IMR-90 (cell line): ENCODE results near the gene NR1D1. TPM values are rescaled to one million over a fixed set of nuclear protein-coding genes. Genes with fewer than 3 reads are reported as not detected.

Source experiments
- ATAC-seq: fragments of 200-7000 bp; cut with Tn5 transposase; 2 replicates; pipeline ENCODE4 v1.9.1; 2020; ENCODE audit warnings: low read depth, mild to moderate bottlenecking, moderate library complexity
- BruUV-seq: library from RNA; stranded (reverse); fragments of 400-500 nt; replicated peaks from 2 replicates; lab custom pipeline; 2021; lab: Mats Ljungman, UMichigan
- CTCF ChIA-PET: fragments of 300-600 bp; formaldehyde crosslinking; extraction: SDS; loops from one replicate; lab custom pipeline; 2021; ENCODE audit warnings: antibody characterized with exemption; lab: Yijun Ruan, JAX
- POLR2A ChIA-PET: fragments of 300-600 bp; sonication (Branson Sonifier 250); formaldehyde crosslinking; loops from one replicate; lab custom pipeline; 2022; ENCODE audit warnings: antibody characterized with exemption; ENCODE audit not compliant: unreplicated experiment; lab: Charles Lee
- DNase-seq: peaks from one replicate; pipeline ENCODE4 v3.0.0; 2013
- H2AFZ ChIP-seq: replicated peaks from 2 replicates; pipeline ENCODE3; 2013; ENCODE audit warnings: low read length, mild to moderate bottlenecking; ENCODE audit not compliant: poor library complexity
- H2AK5ac ChIP-seq: 2 replicates; pipeline ENCODE4 v1.6.1; 2013; ENCODE audit warnings: low read depth, low read length, inconsistent platforms
- H2AK9ac ChIP-seq: replicated peaks from 2 replicates; pipeline ENCODE3; 2013; ENCODE audit warnings: mild to moderate bottlenecking, low read depth, low read length, moderate library complexity; ENCODE audit not compliant: poor library complexity
- H2BK120ac ChIP-seq: 2 replicates; pipeline ENCODE4 v1.6.1; 2013; ENCODE audit warnings: low read depth, low read length, inconsistent platforms
- H2BK15ac ChIP-seq: 3 replicates; pipeline ENCODE4 v1.6.1; 2013; ENCODE audit warnings: low read depth, low read length, inconsistent platforms
- H2BK20ac ChIP-seq: 2 replicates; pipeline ENCODE4 v1.6.1; 2013; ENCODE audit warnings: low read depth, mild to moderate bottlenecking, inconsistent platforms, low read length, moderate library complexity
- H2BK5ac ChIP-seq: 2 replicates; pipeline ENCODE4 v1.6.1; 2013; ENCODE audit warnings: mild to moderate bottlenecking, low read depth, low read length, inconsistent platforms; ENCODE audit not compliant: poor library complexity, severe bottlenecking
- H3K14ac ChIP-seq: replicated peaks from 2 replicates; pipeline ENCODE4 v1.6.1; 2013; ENCODE audit warnings: low read depth, low read length, inconsistent platforms
- H3K18ac ChIP-seq: 2 replicates; pipeline ENCODE4 v1.6.1; 2013; ENCODE audit warnings: low read depth, low read length, control low read depth
- H3K23ac ChIP-seq: 2 replicates; pipeline ENCODE4 v1.6.1; 2013; ENCODE audit warnings: low read depth, low read length, inconsistent platforms
- H3K27ac ChIP-seq: 2 replicates; pipeline ENCODE4 v1.5.1; 2013; ENCODE audit warnings: mild to moderate bottlenecking, control low read depth, low read length; ENCODE audit not compliant: insufficient read depth
- H3K27me3 ChIP-seq: 2 replicates; pipeline ENCODE4 v1.6.1; 2013; ENCODE audit warnings: low read length; ENCODE audit not compliant: control insufficient read depth, insufficient read depth
- H3K36me3 ChIP-seq: 2 replicates; pipeline ENCODE4 v1.6.1; 2013; ENCODE audit warnings: low read length, mixed read lengths; ENCODE audit not compliant: control insufficient read depth, insufficient read depth
- H3K4ac ChIP-seq: 2 replicates; pipeline ENCODE4 v1.6.1; 2013; ENCODE audit warnings: low read depth, low read length, inconsistent platforms
- H3K4me1 ChIP-seq: 2 replicates; pipeline ENCODE4 v1.6.1; 2013; ENCODE audit warnings: low read length, mixed read lengths; ENCODE audit not compliant: control insufficient read depth, insufficient read depth
- H3K4me2 ChIP-seq: 2 replicates; pipeline ENCODE4 v1.6.1; 2013; ENCODE audit warnings: low read depth, mild to moderate bottlenecking, control low read depth, low read length, moderate library complexity
- H3K4me3 ChIP-seq: 2 replicates; pipeline ENCODE4 v1.5.1; 2013; ENCODE audit warnings: low read depth, mild to moderate bottlenecking, control low read depth, low read length, moderate library complexity; ENCODE audit not compliant: insufficient read depth
- H3K56ac ChIP-seq: 2 replicates; pipeline ENCODE4 v1.6.1; 2013; ENCODE audit warnings: low read length, inconsistent platforms; ENCODE audit not compliant: insufficient read depth; ENCODE audit errors: extremely low read depth
- H3K79me1 ChIP-seq, 2 experiments: 2 replicates each; pipeline ENCODE4 v1.6.1; 2013; ENCODE audit warnings: low read length in 2 of 2, inconsistent platforms in 1 of 2, low read depth in 1 of 2
- H3K9ac ChIP-seq: 2 replicates; pipeline ENCODE4 v1.6.1; 2013; ENCODE audit warnings: low read depth, low read length, control low read depth
- H3K9me1 ChIP-seq: 2 replicates; pipeline ENCODE4 v1.6.1; 2013; ENCODE audit warnings: low read length, inconsistent platforms; ENCODE audit not compliant: insufficient read depth
- H3K9me3 ChIP-seq: 2 replicates; pipeline ENCODE4 v1.6.1; 2013; ENCODE audit warnings: low read length; ENCODE audit not compliant: control insufficient read depth, insufficient read depth
- H4K20me1 ChIP-seq: 2 replicates; pipeline ENCODE4 v1.6.1; 2013; ENCODE audit warnings: low read length, inconsistent platforms; ENCODE audit not compliant: insufficient read depth
- H4K5ac ChIP-seq: 2 replicates; pipeline ENCODE4 v1.6.1; 2013; ENCODE audit warnings: mild to moderate bottlenecking, low read depth, low read length, control low read depth
- H4K8ac ChIP-seq, 2 experiments: 2 replicates each; pipeline ENCODE4 v1.6.1; 2013; ENCODE audit warnings: low read depth in 2 of 2, low read length in 2 of 2, control low read depth in 1 of 2, inconsistent platforms in 1 of 2
- H4K91ac ChIP-seq: 2 replicates; pipeline ENCODE4 v1.6.1; 2013; ENCODE audit warnings: low read depth, low read length, inconsistent platforms; ENCODE audit not compliant: insufficient read depth
- CEBPB ChIP-seq: IDR thresholded peaks from 2 replicates; pipeline ENCODE4 v1.6.1; 2012; ENCODE audit warnings: low read depth, low read length, improper control_type of control experiment
- CHD1 ChIP-seq: IDR thresholded peaks from 2 replicates; pipeline ENCODE4 v1.6.1; 2012; ENCODE audit warnings: low read depth, low read length, improper control_type of control experiment
- FOS ChIP-seq: fragments of 150-350 bp; IDR thresholded peaks from 2 replicates; pipeline ENCODE4 v1.6.1; 2016; ENCODE audit warnings: low read depth, low read length
- MAFK ChIP-seq: IDR thresholded peaks from 2 replicates; pipeline ENCODE4 v1.6.1; 2012; ENCODE audit warnings: low read depth, low read length, improper control_type of control experiment
- MAZ ChIP-seq: IDR thresholded peaks from 2 replicates; pipeline ENCODE4 v1.6.1; 2012; ENCODE audit warnings: low read depth, mild to moderate bottlenecking, low read length, improper control_type of control experiment, moderate library complexity, borderline replicate concordance
- MXI1 ChIP-seq: IDR thresholded peaks from 2 replicates; pipeline ENCODE4 v1.6.1; 2012; ENCODE audit warnings: low read depth, mild to moderate bottlenecking, low read length, moderate library complexity, borderline replicate concordance
- NFE2L2 ChIP-seq: fragments of 150-350 bp; IDR thresholded peaks from 2 replicates; pipeline ENCODE4 v1.6.1; 2016; ENCODE audit warnings: low read depth, mild to moderate bottlenecking, low read length
- POLR2A ChIP-seq: IDR thresholded peaks from 2 replicates; pipeline ENCODE4 v1.6.1; 2012; ENCODE audit warnings: mild to moderate bottlenecking, low read depth, low read length
- RAD21 ChIP-seq: IDR thresholded peaks from 2 replicates; pipeline ENCODE4 v1.6.1; 2012; ENCODE audit warnings: low read length, improper control_type of control experiment
- RCOR1 ChIP-seq: IDR thresholded peaks from 2 replicates; pipeline ENCODE4 v1.6.1; 2012; ENCODE audit warnings: mild to moderate bottlenecking, low read length, improper control_type of control experiment; ENCODE audit not compliant: insufficient replicate concordance
- RFX5 ChIP-seq: IDR thresholded peaks from 2 replicates; pipeline ENCODE4 v1.8.0; 2012; ENCODE audit warnings: low read depth, mild to moderate bottlenecking, low read length, moderate library complexity
- SMC3 ChIP-seq: fragments of 150-350 bp; IDR thresholded peaks from 2 replicates; pipeline ENCODE4 v1.6.1; 2016; ENCODE audit warnings: low read depth, mild to moderate bottlenecking, antibody characterized with exemption, low read length, moderate library complexity
- WGBS, 2 experiments: methylation state at CpG; one replicate each; pipeline versions ENCODE4 v1.1.5 to v1.1.7; 2013; ENCODE audit warnings: missing lambda C conversion rate in 2 of 2; ENCODE audit not compliant: insufficient read length in 1 of 2; ENCODE audit errors: extremely low coverage in 2 of 2; 5-methylcytosine and 5-hydroxymethylcytosine counted together
- dilution Hi-C: fragments of 300-500 bp; cut with HindIII; formaldehyde crosslinking; loops from one replicate; pipeline ENCODE4 v1.14.3; 2018; ENCODE audit warnings: low sequenced_read_pairs; ENCODE audit not compliant: unreplicated experiment
- in situ Hi-C: fragments of 300-500 bp; cut with MboI; formaldehyde crosslinking; loops from 3 replicates; pipeline ENCODE4 v1.14.3; 2019; ENCODE audit warnings: low sequenced_read_pairs, inconsistent platforms, mixed read lengths
- intact Hi-C: fragments of 100-400 bp; cut with micrococcal nuclease; formaldehyde crosslinking; loops from 2 replicates; pipeline ENCODE4 v1.10.0; 2022
- polyA plus RNA-seq, 3 experiments: library from polyadenylated mRNA; depleted of rRNA; stranded (reverse); fragments of >200 nt; gene quantifications; 2 replicates each; pipeline ENCODE4 v1.2.3, GENCODE V29; 2012; ENCODE audit warnings: low replicate concordance in 1 of 3
- total RNA-seq: library from RNA; depleted of rRNA; stranded (reverse); fragments of >200 nt; gene quantifications from 2 replicates; pipeline ENCODE4 v1.2.3, GENCODE V29; 2012
- TF ChIP-seq, protein P1 (sequence below): fragments of 150-350 bp; IDR thresholded peaks from 2 replicates; pipeline ENCODE4 v1.6.1; 2016; ENCODE audit warnings: low read depth, mild to moderate bottlenecking, low read length, moderate library complexity, borderline replicate concordance
- TF ChIP-seq, protein P2 (sequence below): fragments of 150-350 bp; IDR thresholded peaks from 2 replicates; pipeline ENCODE4 v1.6.1; 2017; ENCODE audit warnings: mild to moderate bottlenecking, antibody characterized with exemption, low read length, low read depth
- TF ChIP-seq, protein P3 (sequence below): conservative IDR thresholded peaks from 2 replicates; pipeline ENCODE4 v1.5.1; 2012; ENCODE audit warnings: mild to moderate bottlenecking, low read depth, low read length, improper control_type of control experiment

NR1D1 gene
- total and polyA plus RNA-seq, 2 of the 4 experiments (the other 2 are of a cell fraction) = 0.36 to 7.2 TPM

DNA sequence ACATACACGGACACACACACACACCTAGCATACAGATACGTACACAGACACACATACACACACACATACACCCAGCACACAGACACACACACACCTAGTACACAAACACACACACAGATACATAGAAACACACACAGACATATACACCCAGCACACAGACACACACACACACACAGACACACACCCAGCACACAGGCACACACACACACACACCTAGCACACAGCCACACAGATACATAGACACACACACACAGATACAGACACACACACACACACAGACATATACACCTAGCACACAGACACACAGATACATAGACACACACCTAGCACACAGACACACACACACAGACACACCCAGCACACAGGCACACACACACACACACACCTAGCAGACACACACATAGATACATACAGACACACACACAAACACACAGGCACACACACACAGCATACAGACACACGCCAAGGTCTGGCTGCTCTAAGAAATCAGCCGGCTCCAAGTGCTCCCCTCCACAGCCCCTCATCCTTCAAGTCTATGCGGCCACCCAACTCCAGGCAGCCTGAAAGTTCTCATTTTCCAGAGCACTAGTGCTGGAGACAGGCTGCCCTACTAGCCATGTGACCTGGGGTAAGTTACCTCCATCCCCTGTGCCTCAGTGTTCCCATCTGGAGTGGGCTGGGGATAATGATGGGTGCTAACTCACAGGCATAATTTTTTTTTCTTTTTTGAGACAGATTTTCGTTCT, 13.2 kb downstream of the NR1D1 start:
- Histone ChIP-seq H2BK120ac (no peak overlapping the region), H2BK5ac (peak overlapping the region; percentile 88), H4K20me1 (peaks cover 3% of the 10 kb centered on the region; the same call in 1 of the 2 replicates), H3K4me3 (no peak overlapping the region), H4K8ac (no peak overlapping the region), H3K27ac (no peak overlapping the region), H3K4me1 (peaks cover 5% of the 10 kb centered on the region; the same call in 1 of the 2 replicates), H3K9ac (no peak overlapping the region), H3K79me1 (no peaks in the 10 kb centered on the region; a peak in 1 of 4 replicates), H4K91ac (no peak overlapping the region), H2BK20ac (no peak overlapping the region), H2AFZ (no peak overlapping the region), H3K14ac (no peak overlapping the region), H2AK9ac (no peak overlapping the region), H4K5ac (no peak overlapping the region), H3K36me3 (peaks cover 61% of the 10 kb centered on the region), H3K18ac (no peak overlapping the region), H2AK5ac (peak overlapping the region; percentile 57; the same call in 1 of the 2 replicates), H3K4me2 (no peak overlapping the region), H3K9me1 (no peaks in the 10 kb centered on the region), H3K56ac (no peak overlapping the region), H3K27me3 (no peaks in the 10 kb centered on the region), H3K4ac (no peak overlapping the region), H2BK15ac (no peak overlapping the region), H3K9me3 (no peaks in the 10 kb centered on the region), H3K23ac (no peak overlapping the region)
- dilution Hi-C loops = no loop called here
- DNase-seq = no peak
- no peak for ATAC-seq
- 87% methylated on average over 4 of the region's 6 CpGs; no CpG with 5 or more reads in 1 of the 2 experiments for WGBS, 2 experiments
- intact Hi-C loops = loop anchor here (2.0 kb wide), 1 partner anchor 24 kb away; the partner anchor contains the start of gene THRA
- POLR2A ChIA-PET = no interaction called here
- BruUV-seq = no TSS peak
- in situ Hi-C loops = no loop called here
- CTCF ChIA-PET = interaction anchor here (0.7 to 1.6 kb wide), 8 partner anchors 11 to 72 kb away, joined by 3 to 12 read pairs (median 3); partner anchors contain the start of genes CSF3 and THRA
- TF ChIP-seq CHD1 = no peak
- TF ChIP-seq, protein P1, sequence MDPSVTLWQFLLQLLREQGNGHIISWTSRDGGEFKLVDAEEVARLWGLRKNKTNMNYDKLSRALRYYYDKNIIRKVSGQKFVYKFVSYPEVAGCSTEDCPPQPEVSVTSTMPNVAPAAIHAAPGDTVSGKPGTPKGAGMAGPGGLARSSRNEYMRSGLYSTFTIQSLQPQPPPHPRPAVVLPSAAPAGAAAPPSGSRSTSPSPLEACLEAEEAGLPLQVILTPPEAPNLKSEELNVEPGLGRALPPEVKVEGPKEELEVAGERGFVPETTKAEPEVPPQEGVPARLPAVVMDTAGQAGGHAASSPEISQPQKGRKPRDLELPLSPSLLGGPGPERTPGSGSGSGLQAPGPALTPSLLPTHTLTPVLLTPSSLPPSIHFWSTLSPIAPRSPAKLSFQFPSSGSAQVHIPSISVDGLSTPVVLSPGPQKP = no peak
- no peak for TF ChIP-seq RFX5
- TF ChIP-seq, protein P2, sequence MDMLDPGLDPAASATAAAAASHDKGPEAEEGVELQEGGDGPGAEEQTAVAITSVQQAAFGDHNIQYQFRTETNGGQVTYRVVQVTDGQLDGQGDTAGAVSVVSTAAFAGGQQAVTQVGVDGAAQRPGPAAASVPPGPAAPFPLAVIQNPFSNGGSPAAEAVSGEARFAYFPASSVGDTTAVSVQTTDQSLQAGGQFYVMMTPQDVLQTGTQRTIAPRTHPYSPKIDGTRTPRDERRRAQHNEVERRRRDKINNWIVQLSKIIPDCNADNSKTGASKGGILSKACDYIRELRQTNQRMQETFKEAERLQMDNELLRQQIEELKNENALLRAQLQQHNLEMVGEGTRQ = no peak
- TF ChIP-seq POLR2A = no peak
- TF ChIP-seq, protein P3, sequence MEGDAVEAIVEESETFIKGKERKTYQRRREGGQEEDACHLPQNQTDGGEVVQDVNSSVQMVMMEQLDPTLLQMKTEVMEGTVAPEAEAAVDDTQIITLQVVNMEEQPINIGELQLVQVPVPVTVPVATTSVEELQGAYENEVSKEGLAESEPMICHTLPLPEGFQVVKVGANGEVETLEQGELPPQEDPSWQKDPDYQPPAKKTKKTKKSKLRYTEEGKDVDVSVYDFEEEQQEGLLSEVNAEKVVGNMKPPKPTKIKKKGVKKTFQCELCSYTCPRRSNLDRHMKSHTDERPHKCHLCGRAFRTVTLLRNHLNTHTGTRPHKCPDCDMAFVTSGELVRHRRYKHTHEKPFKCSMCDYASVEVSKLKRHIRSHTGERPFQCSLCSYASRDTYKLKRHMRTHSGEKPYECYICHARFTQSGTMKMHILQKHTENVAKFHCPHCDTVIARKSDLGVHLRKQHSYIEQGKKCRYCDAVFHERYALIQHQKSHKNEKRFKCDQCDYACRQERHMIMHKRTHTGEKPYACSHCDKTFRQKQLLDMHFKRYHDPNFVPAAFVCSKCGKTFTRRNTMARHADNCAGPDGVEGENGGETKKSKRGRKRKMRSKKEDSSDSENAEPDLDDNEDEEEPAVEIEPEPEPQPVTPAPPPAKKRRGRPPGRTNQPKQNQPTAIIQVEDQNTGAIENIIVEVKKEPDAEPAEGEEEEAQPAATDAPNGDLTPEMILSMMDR = no peak
- no peak for TF ChIP-seq CEBPB
- TF ChIP-seq MAFK = no peak
- no peak for TF ChIP-seq NFE2L2
- TF ChIP-seq FOS = no peak
- TF ChIP-seq MAZ = no peak
- TF ChIP-seq RAD21 = no peak
- TF ChIP-seq MXI1 = no peak
- TF ChIP-seq SMC3 = no peak
- no peak for TF ChIP-seq RCOR1
